Measurements from ENCODE around the gene SND1.
"Not testable (repeated sequence)": the region's sequence is repeated elsewhere in the genome, so short reads cannot be mapped to it uniquely, and the experiment has no call there.

SND1 gene

DNA sequence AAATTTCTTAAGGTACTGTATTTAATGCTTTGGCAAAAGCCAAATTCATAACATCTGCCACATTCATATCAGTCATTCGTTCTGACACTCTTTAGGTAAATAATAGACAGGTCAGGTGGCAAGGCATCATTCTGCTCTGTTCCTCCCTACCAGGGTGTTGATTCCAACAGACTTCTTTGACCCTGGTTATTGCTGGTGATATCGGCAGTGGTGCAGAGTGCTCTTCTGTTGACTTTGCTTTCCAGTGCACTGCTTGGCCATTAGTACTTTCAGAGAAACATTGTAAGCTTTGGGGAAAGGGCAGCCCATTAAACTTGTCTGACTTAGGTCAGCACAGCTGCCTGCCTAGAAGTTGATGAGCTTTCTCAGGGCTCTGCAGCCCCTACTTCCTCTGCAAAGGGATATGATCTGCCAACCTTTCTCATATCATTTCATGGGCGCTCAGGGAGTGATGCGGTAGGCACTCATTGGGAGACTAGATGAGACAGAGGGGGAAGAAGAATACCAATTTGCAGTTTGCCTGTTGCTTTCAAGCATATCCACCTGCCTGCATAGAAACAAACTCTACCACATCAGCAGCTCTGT, 240.0 kb downstream of the SND1 start:
- no peak for DNase-seq (ENCODE audit: low read depth)

DNA sequence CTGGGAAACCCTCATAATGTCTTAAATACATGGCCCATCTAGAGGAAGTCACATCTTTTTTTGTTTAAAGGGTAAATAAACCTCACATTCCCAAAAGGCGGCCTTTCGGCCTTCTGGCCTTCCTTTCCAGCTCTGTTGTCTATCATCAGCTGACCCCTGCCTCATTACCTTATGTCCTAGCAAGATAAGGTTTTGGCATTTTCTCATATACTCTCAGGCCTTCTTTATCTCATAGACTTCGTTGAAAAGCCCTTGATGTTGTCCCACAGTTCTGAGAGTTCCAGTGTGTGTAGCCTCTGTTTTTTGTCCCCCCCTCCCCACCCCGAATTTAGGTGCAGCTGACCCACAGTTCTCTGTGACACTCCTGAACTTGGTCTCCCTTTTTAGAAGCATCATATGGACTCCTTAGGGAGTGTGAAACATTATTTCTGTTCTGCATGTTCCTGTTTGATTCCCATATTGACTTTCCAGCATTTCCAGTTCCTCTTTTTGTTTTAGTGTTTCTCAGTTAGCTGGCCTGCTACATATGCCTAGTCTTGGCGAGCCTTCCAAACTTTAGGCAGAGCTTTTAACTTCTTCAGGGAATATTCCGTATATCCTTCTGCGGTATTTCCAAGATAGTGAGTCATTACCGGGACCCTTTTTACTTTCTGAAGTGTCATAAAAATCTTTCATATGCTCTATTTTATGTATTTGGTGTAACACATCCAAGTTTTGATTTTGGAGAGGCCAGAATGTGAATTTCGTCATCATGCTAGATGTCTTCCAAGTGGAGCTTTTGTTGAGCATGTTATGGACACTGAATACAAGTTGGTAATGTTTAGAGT, 240.7 kb downstream of the SND1 start:
- no peak for DNase-seq (ENCODE audit: low read depth)

DNA sequence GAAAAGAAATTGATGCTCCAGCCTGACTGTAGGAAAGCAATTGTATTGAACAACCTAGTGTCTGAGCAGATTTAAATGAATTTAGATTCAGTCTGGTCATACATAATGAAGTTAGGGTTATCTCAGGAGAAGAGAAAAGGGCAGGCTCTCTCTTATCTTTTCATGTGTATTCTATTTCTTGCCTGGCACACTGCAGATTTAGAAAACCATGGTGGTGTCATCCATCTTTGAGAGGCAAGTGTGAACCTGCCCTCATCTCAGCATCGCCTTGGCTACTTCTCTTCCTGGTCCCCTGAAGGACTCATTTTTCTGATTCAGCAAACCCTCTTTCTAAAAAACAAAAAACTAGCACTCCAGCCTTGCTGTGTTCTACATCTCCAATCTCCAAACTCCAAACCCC, 241.6 kb downstream of the SND1 start:
- no peak for DNase-seq (ENCODE audit: low read depth)

DNA sequence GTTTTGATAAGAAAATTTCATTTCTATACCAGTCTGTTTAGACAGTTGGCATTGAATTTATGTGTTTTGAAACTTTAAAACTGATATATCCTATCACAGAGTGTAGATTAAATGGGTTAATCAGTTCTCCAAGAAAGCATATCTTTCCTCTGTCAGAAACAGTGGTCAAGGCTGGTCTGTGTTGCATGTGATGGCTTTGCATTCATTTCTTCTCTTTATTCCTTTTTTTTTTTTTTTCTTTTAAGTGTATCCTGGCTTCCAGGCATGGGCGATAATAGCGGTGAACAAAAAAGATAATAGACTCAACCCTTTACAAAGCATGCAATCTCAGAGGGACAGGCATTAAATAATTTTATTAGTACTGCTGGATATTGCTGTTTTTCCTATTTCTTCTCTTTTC, 242.6 kb downstream of the SND1 start:
- DNase-seq (ENCODE audit: low read depth) = no peak

DNA sequence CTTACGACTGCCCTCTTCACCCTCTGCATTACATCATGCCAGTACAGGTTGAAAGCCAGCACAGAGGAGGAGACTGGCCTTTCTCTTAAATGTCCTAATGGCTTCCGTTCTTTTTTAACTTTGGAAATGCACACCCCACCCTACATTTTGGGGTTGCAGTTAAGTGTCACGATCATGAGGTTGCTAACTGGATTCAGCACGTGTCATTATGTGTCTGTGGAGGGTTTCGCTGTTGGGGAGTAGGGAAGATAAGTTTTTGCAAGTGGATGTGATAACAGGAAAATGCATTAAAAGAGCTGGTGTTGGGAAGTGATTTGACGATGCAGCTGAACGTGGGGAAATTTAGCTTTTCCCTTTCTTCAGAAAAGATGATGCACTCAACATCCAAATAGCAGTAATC, 243.4 kb downstream of the SND1 start:
- DNase-seq (ENCODE audit: low read depth) = no peak

DNA sequence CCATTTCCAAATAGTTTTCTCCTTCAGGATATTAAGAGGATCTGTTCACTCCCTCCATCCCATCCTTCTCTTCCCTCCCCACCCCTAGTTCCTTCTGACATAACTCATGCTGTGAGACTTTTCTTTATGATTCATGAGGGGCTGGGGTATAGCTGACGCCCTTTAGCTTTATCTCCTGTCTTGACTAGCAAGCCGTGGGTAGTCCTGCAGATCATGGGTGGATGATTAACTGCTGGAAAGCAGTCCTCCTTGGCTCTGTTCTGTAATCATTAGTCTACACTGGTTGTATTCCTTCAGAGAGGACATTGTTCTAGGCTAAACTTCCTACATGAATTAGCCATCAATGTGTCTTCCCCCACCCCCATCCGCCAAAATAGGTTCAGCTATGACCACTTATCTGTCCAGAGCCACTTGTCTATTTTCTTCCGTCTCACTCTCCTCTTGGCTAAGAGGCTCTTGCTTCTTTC, 243.9 kb downstream of the SND1 start:
- DNase-seq (ENCODE audit: low read depth) = no peak

DNA sequence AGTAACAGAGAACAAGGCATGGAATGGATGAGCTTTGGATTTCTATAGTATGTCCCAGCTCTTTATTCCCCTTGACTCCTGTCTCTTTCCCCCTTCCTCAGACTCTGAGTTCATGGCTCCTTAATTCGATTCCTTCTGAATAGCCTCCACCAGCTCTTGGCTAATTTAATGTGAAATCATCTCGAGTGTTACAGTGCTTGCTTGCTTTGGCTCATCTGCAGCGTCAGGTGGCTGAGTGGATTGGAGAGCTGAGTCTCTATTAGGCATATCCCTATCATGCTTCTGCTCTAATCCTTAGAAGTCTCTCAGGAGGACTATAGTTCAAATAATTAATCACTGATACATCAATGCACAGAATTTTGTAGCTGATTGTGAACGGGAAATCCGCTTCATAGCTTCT, 244.7 kb downstream of the SND1 start:
- no peak for DNase-seq (ENCODE audit: low read depth)

DNA sequence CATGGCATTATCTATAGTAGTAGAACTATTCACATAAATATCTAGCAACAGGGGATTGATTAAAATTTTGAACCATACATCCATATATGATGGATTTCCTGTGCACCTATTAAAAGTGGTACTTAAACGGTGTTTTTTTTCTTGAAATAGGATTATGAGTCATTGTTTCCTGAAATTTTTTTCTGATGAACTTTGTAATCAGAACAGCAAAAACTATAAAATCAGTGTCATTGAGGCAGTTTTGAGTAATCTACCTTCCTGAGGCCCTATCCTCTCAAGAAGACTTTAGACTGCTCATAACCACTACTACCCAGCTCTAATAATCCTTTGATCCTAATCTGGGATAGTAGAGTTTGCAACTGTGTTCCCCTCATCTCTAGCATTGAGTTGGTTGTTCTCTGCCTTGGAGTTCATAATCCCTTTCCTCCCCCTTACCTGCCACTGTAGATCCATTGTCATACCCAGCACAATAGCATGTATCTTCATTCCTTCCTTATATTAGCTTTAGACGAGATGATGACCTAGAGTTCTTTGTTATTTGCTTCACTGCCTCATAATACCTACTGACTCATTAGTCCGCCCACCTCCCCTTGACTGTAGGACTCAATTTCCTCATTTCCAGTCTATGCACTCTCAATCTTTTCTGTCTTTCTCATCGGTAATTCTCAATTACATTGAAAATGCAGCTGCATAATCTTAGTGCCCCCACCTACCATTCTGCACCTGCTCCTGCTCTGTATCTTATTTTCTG, 245.9 kb downstream of the SND1 start:
- DNase-seq (ENCODE audit: low read depth) = no peak

DNA sequence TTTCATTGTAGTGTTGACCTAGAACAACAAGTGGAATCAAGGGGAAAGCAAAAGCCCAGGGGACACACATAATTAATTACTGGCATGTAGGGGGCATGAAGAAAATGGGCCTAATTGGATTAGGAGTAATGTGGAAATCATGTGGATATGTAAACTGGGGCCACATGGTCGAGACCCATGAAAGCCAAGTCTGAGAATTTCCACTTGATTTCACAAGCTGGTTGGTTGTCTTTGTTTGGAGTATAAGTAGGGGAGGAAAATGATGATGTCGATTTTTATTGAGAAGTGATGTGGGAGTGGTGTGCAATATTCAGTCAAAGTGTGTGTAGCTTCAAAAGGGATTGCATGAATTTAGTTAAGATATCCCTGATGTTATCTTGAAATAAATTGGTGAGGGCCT, 247.4 kb downstream of the SND1 start:
- DNase-seq (ENCODE audit: low read depth) = no peak

DNA sequence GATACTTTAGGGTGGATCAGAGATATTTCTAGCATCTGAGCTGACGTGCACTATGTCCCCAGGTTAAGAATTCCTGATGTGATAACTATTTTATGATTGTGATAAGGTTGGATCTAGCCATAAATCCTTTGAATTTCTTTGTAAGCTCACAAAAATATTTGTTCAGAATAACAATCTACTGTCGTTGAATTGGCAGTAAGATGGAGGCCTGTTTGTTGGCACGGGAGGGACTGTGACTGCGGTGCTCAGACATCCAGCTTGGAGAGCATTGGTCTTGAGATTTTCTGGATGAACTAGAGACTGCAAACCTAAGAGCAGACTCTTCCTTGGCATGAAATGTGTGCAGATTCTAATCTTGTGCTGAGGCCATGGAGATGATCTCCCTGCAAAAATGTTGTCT, 248.1 kb downstream of the SND1 start:
- DNase-seq (ENCODE audit: low read depth) = no peak

DNA sequence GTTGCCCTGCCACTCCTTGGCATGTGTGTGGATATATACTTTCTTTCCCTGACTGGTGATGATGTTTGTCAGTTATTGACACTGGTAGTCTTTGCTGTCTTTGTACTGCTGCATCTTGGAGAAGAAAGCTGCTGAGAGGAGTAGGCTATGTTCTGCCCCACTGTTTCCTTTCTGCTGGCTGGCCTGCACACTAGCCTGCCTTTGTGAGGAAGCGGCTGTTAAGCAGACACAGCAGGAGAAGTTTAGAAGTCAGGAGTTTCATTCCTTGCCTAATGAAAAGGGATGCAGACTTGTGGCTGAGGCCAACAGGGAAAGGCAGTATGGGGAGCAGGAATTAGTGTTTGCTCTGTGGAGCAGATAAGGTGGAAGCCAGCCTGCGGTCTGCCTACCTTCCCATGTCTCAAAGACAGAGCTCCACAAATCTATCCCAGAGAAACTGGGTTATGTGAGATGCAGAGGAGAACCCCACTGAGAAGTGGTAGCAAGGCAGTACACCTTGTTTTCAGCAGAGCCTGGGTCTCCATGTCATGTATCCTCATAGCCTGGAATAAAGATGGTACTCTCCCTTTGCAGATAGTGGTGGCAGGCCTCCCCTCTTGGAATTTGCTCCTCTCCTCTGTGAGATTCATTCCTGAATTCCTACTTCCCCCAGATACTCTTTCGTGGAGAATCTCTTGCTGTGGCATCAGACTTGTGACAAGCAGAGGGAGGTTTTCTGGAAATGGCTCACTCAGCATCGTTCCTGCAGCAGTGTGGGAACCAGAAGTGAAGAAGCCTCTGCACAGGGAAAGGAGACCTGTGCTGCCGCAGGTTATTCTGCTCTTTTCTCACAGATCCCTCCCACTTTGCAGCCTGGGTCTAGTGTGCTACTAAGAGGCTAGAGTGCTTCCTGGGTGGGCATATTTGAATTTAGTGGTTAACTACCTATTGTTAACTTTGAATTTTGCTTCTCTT, 249.0 kb downstream of the SND1 start:
- no peak for DNase-seq (ENCODE audit: low read depth)

DNA sequence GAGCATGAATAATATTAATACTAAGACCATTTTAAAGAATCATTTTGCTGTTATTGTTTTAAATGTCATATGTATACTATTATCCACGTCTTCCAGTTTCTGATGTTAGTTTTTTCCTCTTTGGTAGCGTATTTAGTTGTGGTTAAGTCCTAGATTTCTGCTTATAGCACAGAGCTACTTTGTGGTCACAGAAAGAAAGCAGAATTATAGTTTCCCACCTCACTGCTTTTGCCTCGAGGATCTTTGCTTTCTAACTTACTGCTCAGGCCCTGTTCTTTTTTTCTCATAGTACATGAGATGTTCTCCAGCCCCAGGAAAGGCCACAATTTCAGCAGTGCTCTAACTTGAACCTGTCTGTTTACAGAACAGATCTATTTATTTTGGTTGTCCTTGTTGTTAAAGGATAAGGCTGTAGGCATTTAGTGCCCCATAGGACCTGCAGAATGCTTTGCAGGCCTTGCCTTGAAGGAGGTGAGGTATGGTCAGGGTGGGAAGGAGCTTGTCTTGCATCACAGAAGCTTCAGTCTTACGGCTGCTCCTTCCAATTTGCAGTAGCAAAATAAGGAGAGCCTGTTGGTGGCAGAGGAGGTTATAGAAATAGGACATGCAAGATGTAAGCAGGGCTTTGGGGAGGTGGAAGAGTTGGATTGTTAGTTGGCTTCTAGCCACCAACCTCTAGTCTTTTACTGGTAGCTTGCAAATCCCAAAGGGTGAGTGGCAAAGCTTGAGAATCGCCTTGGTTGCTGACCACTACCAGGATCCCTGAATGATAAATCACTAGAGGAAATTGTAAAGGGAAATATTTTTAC, 250.1 kb downstream of the SND1 start:
- no peak for DNase-seq (ENCODE audit: low read depth)

DNA sequence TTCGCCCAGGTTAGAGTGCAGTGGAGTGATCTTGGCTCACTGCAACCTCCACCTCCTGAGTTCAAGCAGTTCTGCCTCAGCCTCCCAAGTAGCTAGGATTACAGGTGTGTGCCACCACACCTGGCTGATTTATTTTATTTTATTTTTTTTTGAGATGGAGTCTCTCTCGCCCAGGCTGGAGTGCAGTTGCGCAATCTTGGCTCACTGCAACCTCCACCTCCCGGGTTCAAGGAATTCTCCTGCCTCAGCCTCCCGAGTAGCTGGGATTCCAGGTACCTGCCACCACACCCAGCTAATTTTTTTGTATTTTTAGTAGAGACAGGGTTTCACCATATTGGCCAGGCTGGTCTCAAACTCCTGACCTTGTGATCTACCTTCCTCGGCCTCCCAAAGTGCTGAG, 250.8 kb downstream of the SND1 start:
- DNase-seq (ENCODE audit: low read depth) = not testable (repeated sequence)

DNA sequence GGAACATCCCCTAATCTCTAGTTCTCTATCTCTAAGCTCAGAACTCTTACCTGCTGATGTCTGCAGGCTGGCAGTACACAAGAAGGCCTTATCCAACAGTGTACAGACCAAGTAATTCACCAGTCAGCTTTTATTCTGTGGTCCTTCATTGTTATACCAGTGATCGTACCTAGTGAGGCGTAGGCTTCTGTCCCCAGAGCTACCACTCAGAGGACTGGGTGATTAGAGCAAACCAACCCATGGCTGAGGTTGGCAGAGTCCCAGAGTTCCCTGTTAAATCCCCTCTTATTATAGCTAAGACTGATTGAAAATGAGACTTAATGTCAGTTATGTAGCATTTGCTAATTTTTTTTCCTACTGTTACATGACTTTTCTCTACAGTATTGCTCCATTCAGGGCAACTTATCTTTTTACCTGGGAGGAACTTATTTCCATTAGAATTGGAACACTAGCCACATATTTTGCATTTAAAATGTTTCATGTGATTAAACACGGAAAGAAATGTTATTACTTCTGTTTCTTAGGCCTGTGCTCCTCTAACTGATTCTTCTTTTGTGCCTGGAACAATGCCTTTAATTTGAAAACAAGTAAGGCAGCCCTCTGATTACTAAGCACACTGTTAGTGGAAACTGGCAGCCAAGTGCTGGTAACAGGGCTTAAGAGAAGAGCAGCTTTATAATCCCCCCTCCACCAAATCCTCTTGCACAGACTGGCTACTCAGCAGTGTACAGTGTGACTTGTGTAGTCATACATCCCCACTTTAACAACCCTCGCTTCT, 252.1 kb downstream of the SND1 start:
- DNase-seq (ENCODE audit: low read depth) = no peak

DNA sequence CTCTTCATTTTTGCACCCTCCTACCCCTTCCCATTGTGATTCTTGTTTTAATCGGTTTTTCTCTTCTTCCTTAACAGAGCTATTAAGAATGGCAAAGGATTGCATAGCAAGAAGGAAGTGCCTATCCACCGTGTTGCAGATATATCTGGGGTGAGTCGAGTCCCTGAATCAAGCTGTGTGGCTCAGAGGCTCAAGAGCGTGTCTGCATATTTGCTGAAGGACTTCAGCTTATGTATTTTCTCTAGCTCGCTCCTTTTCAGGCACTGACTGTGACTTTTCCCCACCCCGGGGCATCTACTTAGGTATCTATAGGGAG, 252.6 kb downstream of the SND1 start:
- DNase-seq (ENCODE audit: low read depth) = no peak

DNA sequence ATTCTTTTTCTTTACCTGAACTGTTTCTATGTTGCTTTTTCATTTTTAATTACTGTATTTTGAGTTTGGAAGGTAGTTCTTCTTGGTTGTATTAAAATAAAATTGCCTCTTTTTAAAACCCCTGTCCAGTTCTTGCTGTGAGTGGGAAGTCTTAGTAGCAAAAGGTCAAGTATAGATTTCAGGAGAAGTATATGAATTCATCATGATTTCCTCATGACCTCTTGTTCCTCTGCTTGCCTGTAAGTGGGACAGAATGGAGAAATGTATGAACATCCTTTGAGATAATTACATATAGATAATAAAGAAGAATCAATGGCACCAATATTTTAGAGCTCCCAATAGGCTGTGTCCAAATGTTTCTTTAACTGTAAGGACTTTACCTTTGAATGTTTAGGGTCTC, 253.0 kb downstream of the SND1 start:
- DNase-seq (ENCODE audit: low read depth) = no peak

DNA sequence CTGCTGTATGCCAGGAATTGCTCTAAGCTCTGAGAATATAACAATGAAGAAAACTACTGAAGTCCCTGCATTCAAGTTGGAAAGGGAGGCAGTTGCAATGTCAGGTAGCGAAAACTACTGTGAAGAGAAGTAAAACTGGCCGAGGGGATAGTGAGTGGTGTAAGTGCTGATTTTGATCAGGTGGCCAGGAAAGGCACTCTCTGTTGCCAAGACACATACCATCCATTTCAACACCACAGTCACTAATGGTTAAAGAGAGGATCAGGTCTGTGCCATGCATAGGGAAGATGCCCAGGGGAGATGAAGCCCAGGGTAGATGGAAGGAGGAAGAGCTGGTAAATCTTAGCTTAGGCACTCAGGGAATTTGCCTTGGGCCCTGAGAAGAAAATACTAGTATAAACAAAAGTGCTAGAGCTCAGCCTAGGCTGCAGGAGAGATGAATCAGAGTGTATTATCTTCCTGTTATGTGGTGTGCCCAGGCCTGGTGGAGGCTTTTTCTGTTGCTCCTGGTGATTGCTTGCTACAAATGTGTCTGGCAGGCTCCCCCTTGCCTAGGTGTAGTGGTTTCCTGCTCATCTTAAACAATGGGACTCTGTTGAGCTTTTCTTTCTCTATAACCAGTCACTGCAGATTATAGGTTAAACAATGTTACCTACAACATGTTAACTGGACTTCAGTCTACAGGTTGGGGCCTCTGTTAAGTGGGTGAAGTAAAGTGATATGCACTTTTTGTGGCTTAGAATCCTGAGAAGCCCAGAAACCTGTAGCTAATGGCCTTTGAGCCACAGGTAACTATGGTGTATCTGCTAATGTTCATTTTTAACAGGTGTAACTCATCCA, 253.7 kb downstream of the SND1 start:
- DNase-seq (ENCODE audit: low read depth) = no peak

DNA sequence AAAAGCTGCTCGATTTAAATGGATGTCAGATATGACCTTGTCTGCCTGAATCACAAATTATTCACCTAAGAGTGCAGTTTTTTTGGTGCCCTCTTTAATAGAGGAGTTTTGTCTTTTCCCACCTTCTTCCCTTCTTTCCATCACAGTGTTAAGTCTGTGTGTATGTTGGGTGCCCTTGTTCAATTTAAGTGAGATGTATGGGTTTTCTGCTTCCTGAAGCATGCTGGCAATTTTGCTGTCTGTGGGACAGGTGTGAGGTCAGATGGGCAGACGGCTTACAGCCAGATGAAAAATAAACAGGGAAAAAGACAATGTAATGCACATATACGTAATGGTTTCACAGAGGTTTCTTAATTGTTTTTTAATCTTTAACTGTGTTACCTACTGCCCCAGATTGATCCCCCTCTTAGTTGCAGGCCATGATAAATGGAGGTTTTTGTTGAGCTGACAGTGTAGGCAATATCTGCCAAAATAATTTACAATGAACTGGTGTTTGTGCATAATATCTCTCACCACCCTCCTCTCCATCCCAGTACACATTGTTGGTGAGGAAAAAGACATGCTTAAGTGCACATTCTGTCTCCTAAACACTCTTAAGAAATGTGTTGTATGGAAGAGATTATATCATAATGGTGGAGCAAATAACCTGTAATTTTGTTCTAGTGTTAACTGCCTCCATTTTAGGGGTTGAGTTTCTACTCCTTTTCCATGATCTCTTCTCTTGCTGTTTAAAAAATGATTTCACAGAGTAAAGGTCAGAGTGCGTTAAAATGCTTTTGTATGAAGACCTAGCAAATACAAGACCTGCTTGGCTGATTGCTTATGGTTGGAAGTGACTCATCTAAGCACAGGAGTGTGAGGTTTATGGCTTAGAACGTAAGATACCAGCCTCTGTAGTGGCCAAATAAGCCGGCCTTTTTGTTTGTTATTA, 255.4 kb downstream of the SND1 start:
- no peak for DNase-seq (ENCODE audit: low read depth)

All from activated T-cell treated with anti-CD3 and anti-CD28 coated beads for 48 hours (primary cell).